Measurements from ENCODE around the gene MLPH.

- no peak for TF ChIP-seq TEAD4 (IDR thresholded peaks at IDR 0.05)
- no peak for TF ChIP-seq REST (IDR thresholded peaks at IDR 0.05; ENCODE audit: low read depth)
- TF ChIP-seq NFIC (IDR thresholded peaks at IDR 0.05): no peak
- TF ChIP-seq CEBPB (IDR thresholded peaks at IDR 0.05): no peak
- 0 out of 2 replicates have a peak, but pooled peaks have one; percentile 31 for TF ChIP-seq TAF1 (IDR thresholded peaks at IDR 0.05; ENCODE audit: low read depth)
- TF ChIP-seq EP300 (IDR thresholded peaks at IDR 0.05; ENCODE audit: borderline replicate concordance): no peak; the same call in 1 of the 2 replicates
- TF ChIP-seq ZBTB7A (IDR thresholded peaks at IDR 0.05; ENCODE audit: low read depth): no peak
- no peak for TF ChIP-seq YY1 (IDR thresholded peaks at IDR 0.05; ENCODE audit: low read depth)
- TF ChIP-seq RAD21 (IDR thresholded peaks at IDR 0.05; ENCODE audit: low read depth): no peak
- TF ChIP-seq EGR1 (IDR thresholded peaks at IDR 0.05): no peak
- TF ChIP-seq TCF12 (IDR thresholded peaks at IDR 0.05; ENCODE audit: low read depth): peak; percentile 46; the same call in 1 of the 2 replicates
- TF ChIP-seq USF1 (IDR thresholded peaks at IDR 0.05): no peak
- no peak for TF ChIP-seq FOXM1 (IDR thresholded peaks at IDR 0.05; ENCODE audit: borderline replicate concordance, low read depth)
Observed at GRCh38 chr2:237591141-237591881, 104.3 kb downstream of the MLPH start.
